ENCODE measurements around the gene APOC3. TPM values are rescaled to one million over a fixed set of nuclear protein-coding genes. Genes with fewer than 3 reads are reported as not detected.

Gene APOC3
- total and polyA plus RNA-seq, 9 of the 15 experiments (the other 6 are each of a cell fraction or from before 2014, with no cell fraction given): 1.1 TPM; not detected in 8

- CTCF ChIA-PET (ENCODE audit: low intra/inter-chr PET ratio): no interaction called here
- H4K20me1 ChIP-seq (replicated peaks; ENCODE audit: control insufficient read depth, insufficient read depth, low read length): no peaks in the 10 kb centered on the region
- 26% methylated on average over 5 of the region's 5 CpGs for WGBS (ENCODE audit: insufficient coverage, low coverage, missing lambda C conversion rate)
- POLR2A ChIA-PET: interaction anchor here (0.6 to 1.2 kb wide), 3 partner anchors 9 to 81 kb away, joined by 3 to 4 read pairs (median 4); no protein-coding TSS in a partner anchor
- TF ChIP-seq ZKSCAN3 (CRISPR knock-in tag; IDR thresholded peaks at IDR 0.05) (no peak), TCF7 (IDR thresholded peaks at IDR 0.05; ENCODE audit: borderline replicate concordance) (no peak), HDGF (IDR thresholded peaks at IDR 0.05) (no peak), NR2C1 (IDR thresholded peaks at IDR 0.05) (peak; percentile 60), NR2C1 (tag; IDR thresholded peaks at IDR 0.05) (peak; percentile 63), KLF13 (tag; IDR thresholded peaks at IDR 0.05; ENCODE audit: borderline replicate concordance, low read depth) (no peak), CREM (IDR thresholded peaks at IDR 0.05; ENCODE audit: low read depth) (0 out of 2 replicates have a peak, but pooled peaks have one; percentile 1)
- no peak for FAIRE-seq
- 0 out of 4 replicates have a peak overlapping the region, but pooled peaks of 1 of the 2 experiments have one; percentile 14 for H3K9ac ChIP-seq (ENCODE audit: insufficient read depth in 1 of 2, low read depth in 2 of 2, low read length in 2 of 2)
- no peaks in the 10 kb centered on the region for H3K9me1 ChIP-seq (ENCODE audit: control insufficient read depth, insufficient read depth, low read length)
- H2AFZ ChIP-seq (ENCODE audit: low read depth, low read length): peak overlapping the region; percentile 59
- peaks cover 3 to 7% of the 10 kb centered on the region in 2 experiments; a peak in 3 of 5 replicates for H3K4me1 ChIP-seq (replicated peaks in 1 of 2; ENCODE audit: control insufficient read depth in 2 of 2, insufficient read depth in 2 of 2, low read length in 2 of 2)
- peaks cover 0 to under 1% of the 10 kb centered on the region in 2 experiments; a peak in 3 of 5 replicates for H3K27me3 ChIP-seq (ENCODE audit: control insufficient read depth in 2 of 2, insufficient read depth in 2 of 2, low read length in 2 of 2)
- DNase-seq (ENCODE audit: extremely low read depth in 1 of 4, low spot score in 3 of 4): no peak
- H3K4me3 ChIP-seq: no peak overlapping the region
- BruUV-seq (replicated peaks): no TSS peak
- intact Hi-C loops (cut with micrococcal nuclease) (no loop called here), in situ Hi-C loops (cut with MboI) (no loop called here)
- H3K36me3 ChIP-seq (ENCODE audit: control insufficient read depth, insufficient read depth, low read length): no peaks in the 10 kb centered on the region
- ATAC-seq: peak; percentile 53
- H3K27ac ChIP-seq (ENCODE audit: extremely low read depth, low read depth, low read length): no peak overlapping the region
- H3K9me3 ChIP-seq (replicated peaks; ENCODE audit: control insufficient read depth, insufficient read depth, low read depth, low read length): no peaks in the 10 kb centered on the region
- no peak overlapping the region; the same call in 1 of the 2 replicates for H3K4me2 ChIP-seq (ENCODE audit: insufficient read depth, low read length)
- no peaks in the 10 kb centered on the region for H3K79me2 ChIP-seq (ENCODE audit: control insufficient read depth, insufficient read depth, low read length)
Observed at GRCh38 chr11:116813781-116814471, 15.8 kb upstream of the APOC3 start.

Measured in K562 (cell line).